Gastrocnemius medialis (tissue), 4 donors: ENCODE data around the gene POLG.

ENCODE experiments used
- CTCF ChIP-seq, 5 experiments: fragments of 450-650 bp in 3 of 5; fragments of 200-600 bp in 2 of 5; sonication (generic) in 2 of 5; IDR thresholded peaks in 4 of 5; conservative IDR thresholded peaks in 1 of 5; 1 replicate in 4 of 5; 2 replicates in 1 of 5; pipeline ENCODE4 v1.5.1; 2016 to 2019; ENCODE audit warnings: antibody characterized with exemption in 5 of 5, mild to moderate bottlenecking in 3 of 5, moderate library complexity in 3 of 5
- POLR2A ChIP-seq, 2 donors: fragments of 450-650 bp; IDR thresholded peaks; one replicate each; pipeline ENCODE4 v1.6.1; 2017; ENCODE audit warnings: antibody characterized with exemption in 2 of 2, mild to moderate bottlenecking in 2 of 2, moderate library complexity in 2 of 2

GRCh38 chr15:89291934-89292438, 42.6 kb downstream of the POLG start:
- no peak for TF ChIP-seq CTCF (IDR thresholded peaks at IDR 0.05 in 4 of 5, conservative IDR thresholded peaks at IDR 0.05 in 1 of 5)
- TF ChIP-seq POLR2A (IDR thresholded peaks at IDR 0.05), result no peak
